Stimulated activated CD4-positive, alpha-beta T cell treated with anti-CD3 and anti-CD28 coated beads, TNF-alpha, amount 100 ng/mL, for 24 hours (primary cell): Measurements from ENCODE around the gene SIPA1L3.
A peak's percentile ranks its signal among the peaks of the same experiment; 100 is the strongest.

Experiments used
- DNase-seq, 3 experiments: peaks; one replicate each; pipeline ENCODE4 v3.0.0-alpha.2; 2020; ENCODE audit warnings: low read depth in 3 of 3

The SIPA1L3 gene

DNA sequence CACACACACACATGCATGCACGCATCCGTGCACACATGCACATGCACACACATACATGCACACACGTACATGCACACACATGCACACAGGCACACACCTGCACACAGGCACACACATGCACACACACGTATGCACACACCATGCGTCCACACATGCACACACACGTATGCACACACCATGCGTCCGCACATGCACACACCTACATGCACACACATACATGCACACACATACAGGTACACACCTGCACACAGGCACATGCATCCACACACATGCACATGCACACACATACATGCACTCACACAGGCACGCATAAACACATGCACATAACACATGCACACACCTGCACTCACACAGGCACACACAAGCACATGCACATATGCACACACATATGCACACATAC is 204.9 kb downstream of the SIPA1L3 start:
- no peak for DNase-seq

DNA sequence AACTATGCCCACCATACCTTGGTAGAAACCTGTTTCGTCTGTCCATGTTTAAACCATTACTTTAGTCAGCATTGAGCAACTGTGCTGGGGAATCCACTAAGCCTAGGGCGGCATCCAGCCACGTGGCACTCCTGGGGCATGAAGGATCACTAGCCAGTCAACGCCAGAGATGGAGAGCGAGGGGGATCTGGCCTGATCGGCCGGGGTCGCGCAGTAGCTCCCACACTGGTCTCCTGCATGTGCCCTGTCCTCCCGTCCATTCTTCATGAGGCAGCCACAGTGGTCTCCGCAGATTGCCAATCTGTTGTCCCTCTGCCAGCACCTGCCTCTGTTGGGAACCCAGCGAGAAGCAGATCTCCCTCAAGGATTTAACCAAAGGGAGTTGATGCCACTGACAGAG is 207.6 kb downstream of the SIPA1L3 start:
- no peak for DNase-seq

DNA sequence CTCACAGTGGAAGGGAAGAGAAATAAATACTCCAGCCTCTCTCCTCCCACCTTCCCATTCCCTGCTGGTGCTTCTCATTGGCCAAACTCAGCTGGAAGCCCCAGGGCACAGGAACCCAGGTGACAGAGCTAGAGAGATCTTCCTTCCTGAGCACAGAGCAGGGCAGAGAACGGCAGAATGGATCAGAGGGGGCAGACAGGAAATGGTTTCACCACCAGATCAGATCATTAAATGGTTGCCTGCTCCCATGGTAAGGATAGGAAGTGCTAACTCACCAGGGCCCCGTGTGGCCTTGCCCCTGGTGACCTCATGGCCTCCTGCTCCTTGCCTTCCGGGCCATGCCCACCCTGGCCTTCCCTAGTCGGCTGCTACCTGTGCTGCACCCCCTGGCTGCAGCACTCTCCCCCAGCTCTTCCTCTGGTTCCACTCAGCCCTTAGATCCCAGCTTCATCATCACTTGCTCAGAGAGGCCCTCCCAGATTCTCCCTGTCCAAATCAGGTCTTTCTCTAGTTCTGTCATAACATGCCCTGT is 208.3 kb downstream of the SIPA1L3 start:
- DNase-seq = no peak

- DNase-seq = no peak
Measured at GRCh38 chr19:38118176-38118575, 211.2 kb downstream of the SIPA1L3 start.

- no peak for DNase-seq
Measured at GRCh38 chr19:38120471-38121025, 213.5 kb downstream of the SIPA1L3 start.

DNA sequence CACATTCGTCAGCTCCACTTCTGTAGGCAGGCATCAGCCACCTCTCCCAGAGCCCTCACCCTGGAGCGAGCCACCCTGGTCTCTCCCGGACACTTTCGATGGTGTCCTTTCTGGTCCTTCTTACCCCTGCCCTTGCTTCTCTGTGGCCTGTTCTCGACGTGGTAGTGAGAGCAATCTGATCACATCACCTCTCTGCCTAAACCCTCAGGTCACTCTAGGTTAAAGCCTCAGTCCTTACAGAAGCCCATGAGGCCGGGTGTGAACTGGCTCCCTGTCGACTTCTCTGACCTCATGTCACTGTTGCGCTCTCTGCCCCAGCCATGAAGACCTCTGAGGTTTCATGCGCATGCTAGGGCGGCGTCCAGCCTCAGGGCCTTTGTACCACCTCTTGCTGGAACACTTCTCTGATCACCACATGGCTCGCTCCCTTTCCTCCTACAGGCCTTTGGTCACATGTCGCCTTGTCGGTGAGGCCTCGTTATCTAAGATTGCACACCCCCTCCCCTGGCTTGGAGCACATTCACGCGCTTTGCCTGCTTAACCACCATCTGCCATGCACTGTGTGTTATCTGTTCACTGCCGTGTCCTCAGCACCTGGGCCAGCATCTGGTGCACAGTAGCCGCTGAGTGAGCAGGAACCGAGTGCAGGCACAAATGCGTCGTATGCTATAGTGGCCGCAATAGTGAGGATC is 215.5 kb downstream of the SIPA1L3 start:
- DNase-seq = no peak

DNA sequence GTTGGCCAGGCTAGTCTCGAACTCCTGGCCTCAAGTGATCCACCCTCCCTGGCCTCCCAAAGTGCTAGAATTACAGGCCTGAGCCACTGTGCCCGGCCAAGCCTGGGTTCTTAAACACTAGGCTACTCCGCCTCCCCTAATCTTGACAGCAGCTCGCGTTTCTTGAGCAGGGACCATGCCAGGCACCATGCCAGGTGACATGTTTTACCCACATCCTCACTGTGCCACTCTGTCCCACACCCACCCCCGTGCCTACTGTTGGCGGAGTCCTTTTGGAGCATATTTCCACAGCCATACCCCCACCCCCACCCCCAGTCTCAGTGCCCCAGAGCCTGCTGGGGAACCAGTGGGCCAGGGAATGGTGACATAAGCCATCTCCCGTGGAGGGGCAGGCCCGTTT is 218.2 kb downstream of the SIPA1L3 start:
- DNase-seq = no peak

- no peak for DNase-seq
Measured at GRCh38 chr19:38130399-38130798, 223.4 kb downstream of the SIPA1L3 start.

DNA sequence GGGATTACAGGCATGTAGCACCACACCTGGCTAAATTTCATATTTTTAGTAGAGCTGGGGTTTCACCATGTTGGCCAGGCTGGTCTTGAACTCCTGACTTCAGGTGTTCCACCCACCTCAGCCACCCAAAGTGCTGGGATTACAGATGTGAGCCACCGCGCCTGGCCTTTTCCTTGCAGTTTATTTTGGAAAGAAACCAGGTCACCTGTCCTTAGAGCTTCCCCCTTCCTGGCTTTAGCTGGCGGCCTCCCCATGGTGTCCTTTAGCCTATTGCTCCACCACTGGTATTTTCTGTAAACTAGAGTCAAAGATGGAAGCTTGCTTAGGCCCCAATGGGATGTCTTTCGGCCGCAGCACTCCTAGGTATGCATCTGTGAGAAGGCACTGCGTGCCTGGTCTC is 225.8 kb downstream of the SIPA1L3 start:
- DNase-seq = no peak

- no peak for DNase-seq
Measured at GRCh38 chr19:38133319-38133718, 226.3 kb downstream of the SIPA1L3 start.

- peak in 1 of 3 experiments; percentile 15 for DNase-seq
Measured at GRCh38 chr19:38134540-38135149, 227.6 kb downstream of the SIPA1L3 start.

DNA sequence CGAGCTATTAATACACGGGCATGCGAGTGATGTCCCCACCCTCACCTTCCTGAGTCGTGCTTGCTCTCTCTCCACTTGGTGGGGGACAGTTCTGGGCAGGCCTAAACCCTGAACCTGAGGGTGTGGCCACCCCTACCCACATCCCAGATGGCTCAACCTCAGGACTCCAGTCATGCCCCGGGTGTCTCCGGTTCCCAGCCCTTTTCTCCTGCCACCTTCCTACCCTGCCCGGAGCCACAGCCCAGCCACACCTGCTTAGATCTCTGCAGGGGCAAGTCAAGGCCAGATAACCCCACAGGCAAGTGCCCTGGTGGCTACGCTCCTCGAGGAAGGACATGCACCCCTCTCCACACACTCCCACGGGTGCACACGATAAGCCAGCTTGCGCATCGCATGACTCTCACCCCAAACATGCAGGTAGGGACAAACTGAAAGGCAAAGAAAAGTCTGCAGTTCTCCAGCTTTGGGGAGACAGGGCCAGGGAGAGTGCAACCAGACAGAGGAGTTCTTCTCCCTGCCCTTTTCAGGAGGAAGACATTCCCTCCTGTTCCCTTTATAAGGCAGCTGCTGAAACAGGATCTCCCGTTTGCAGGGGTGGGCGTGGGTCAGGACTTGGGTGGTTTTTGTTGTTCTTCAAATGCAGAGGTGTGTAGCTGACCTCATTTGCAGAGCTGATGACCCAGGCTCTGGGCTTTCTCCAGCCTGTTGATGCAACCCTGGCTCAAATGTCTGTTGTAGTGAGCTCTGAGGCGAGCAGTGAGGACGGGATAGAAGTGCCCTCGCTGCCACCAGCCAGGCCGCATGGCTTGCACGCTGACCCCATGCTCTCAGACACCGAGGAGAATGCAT is 228.4 kb downstream of the SIPA1L3 start:
- no peak for DNase-seq

- no peak for DNase-seq
Measured at GRCh38 chr19:38139122-38139521, 232.1 kb downstream of the SIPA1L3 start.

DNA sequence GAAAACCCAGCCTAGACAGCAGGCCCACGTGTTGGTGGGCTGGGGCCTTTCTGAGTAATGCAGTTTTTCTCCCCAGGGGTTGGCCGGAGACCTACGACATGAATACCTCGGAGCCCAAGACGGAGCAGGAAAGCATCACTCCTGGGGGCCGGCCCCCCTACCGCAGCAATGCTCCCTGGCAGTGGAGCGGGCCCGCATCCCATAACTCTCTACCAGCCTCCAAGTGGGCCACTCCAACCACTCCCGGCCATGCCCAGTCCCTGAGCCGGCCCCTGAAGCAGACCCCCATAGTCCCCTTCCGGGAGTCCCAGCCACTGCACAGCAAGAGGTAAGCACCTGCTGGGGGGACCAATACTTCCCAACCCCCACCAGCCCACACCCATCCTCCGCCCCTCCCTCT is 234.1 kb downstream of the SIPA1L3 start:
- DNase-seq = no peak

GRCh38 chr19:38142176-38143035 is 235.4 kb downstream of the SIPA1L3 start:
- peak in 1 of 3 experiments; percentile 44 for DNase-seq

DNA sequence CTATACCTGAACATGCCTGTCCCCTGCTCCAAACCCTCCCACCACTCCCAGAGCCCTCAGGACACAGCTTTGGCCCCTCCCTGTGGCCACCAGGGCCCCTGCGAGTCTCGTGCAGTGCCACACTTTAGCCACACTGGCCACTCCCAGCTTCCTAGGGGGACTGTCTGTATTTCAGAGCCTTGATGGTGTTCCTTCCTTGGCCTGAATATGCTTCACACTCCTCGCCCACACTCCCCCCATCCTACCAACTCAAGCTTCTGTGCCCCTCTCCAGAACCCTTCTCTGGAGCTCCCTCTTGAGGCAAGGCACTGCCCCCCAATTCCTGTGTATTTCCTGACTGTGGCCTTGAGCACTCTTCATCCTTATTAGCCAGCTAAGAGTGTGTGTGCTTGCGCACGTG is 236.8 kb downstream of the SIPA1L3 start:
- no peak for DNase-seq

DNA sequence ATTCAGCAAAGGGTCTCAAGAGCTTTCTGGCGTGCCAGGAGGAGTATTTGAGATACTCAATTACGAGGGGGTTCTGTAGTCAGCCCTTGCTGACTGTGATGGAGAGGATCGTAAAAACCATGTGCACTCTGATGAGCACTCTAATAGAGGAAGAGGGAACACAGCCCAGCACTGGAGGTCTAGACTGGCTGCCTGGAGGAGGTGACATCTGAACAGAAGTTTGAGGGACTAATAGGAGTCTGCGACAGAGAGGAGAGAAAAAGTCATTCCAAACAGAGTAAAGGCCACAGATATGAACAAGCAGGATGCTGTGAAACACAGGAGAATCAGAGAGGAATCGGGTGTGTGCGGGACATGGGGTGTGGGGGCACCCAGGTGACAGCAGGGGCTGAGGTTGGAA is 237.7 kb downstream of the SIPA1L3 start:
- DNase-seq = no peak

- no peak for DNase-seq
Measured at GRCh38 chr19:38145623-38146022, 238.6 kb downstream of the SIPA1L3 start.

DNA sequence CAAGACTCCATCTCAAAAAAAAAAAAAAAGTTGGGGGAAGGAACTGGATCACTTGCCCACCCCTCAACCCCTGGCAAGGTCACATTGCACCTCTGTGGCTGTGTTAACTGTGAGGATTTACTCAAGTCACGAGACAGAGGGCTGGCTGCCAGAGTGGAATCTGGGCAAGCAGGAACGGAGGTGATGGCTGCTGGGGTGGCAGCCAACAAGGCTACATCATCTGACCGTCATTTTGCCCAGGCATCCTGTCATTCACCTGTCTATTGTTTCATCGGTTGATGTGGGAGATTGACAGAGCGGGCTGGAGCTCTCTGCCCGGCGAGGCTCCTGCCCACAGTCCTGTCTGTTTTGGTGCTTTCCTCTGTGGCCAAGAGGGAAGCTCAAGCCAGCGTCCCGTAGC is 241.3 kb downstream of the SIPA1L3 start:
- no peak for DNase-seq

DNA sequence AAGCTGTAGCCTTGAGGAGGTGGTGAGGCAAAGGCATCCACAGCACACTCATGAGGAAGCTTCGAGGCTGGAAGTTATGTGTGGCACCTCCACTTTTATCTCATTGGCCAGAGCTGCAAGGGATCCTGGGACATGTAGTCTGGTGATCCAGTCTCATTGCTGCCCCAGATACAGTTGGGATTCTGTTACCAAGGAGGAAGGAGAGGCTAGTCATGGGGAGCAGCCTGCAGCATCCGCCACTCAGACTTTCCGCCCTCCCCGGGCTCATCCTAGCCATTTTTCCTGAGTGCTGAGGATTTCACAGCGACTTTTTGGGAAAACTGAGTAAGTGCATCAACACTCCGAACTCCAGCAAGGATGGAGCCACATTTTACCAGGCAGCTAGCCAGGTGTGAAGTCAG is 242.7 kb downstream of the SIPA1L3 start:
- DNase-seq = no peak

GRCh38 chr19:38151242-38151641 is 244.2 kb downstream of the SIPA1L3 start:
- DNase-seq = no peak
